EL (cell line): ENCODE measurements around the gene ME3.
"Not testable (repeated sequence)": the region's sequence is repeated elsewhere in the genome, so short reads cannot be mapped to it uniquely, and the experiment has no call there.

Experiments
- DNase-seq: peaks from one replicate; pipeline ENCODE4 v3.0.0-alpha.2; 2016

Gene ME3

GRCh38 chr11:86551288-86552092 lies 120.9 kb downstream of the ME3 start:
- DNase-seq = peak; percentile 96

DNA sequence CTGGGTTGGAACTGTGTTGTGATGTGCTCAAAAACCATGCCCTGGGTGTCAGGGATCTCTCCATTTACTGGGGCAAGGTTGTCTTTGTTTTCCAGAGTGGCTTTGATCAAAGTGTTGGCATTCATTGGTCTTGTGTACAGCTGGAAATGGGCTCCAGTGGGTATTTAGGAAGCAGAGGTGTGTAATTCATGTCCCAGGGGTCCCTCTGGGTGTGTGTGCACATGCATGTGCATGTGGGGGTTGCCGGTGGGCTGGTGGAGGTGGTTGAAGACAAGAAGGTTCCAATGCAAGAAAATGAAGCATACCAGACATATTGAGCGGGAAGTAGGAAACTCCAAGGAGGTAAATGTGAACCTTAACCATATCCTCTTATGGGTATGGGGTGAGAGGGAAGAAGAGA lies 121.7 kb downstream of the ME3 start:
- no peak for DNase-seq

GRCh38 chr11:86548271-86548917 lies 124.0 kb downstream of the ME3 start:
- DNase-seq = peak; percentile 32

DNA sequence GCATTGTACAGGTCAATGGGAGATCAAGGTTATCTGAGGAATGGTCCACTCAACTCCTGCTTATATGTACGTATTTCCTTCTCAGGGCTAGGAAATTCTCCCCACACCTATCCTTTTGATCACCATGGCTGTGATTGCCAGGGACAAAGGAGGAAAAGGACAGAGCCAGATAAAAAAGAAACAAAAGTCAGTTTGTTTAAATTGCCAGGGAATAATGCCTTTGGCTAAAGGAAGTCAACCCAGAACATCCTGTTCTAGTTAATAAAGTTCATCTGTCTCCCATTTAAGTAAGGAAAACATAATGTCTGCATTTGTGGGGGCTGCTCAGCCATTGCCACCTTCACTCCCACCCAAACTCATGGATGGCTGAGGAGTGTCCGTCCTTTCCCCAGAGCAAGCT lies 124.7 kb downstream of the ME3 start:
- no peak for DNase-seq

DNA sequence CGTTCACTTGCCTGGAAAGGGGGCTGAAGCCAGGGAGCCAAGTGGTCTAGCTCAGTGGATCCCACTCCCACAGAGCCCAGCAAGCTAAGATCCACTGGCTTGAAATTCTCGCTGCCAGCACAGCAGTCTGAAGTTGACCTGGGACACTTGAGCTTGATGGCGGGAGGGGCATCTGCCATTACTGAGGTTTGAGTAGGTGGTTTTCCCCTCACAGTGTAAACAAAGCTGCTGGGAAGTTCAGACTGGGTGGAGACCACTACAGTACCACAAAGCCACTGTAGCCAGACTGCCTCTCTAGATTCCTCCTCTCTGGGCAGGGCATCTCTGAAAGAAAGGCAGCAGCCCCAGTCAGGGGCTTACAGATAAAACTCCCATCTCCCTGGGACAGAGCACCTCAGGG lies 131.1 kb downstream of the ME3 start:
- DNase-seq = not testable (repeated sequence)

GRCh38 chr11:86538223-86538548 lies 134.2 kb downstream of the ME3 start:
- DNase-seq = no peak

GRCh38 chr11:86537541-86538222 lies 134.7 kb downstream of the ME3 start:
- DNase-seq = no peak

DNA sequence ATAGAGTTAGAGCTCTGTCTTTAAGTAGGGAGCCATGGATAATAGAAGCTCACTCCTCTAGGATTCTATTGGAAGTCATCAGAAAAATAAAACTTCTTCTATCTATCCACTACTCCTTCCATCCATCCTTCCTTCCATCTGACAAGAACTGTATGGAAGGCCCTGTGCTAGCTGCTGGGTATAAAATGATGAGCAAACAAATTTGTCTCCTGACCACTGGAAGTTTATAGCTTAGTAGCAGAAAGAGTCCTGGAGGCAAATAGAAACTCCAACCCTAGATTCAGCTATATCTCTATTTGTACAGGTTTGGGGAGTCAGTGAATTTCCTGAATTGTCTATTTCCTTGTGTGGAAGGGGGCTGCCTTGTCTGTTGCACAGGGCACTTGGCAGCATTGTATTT lies 136.6 kb downstream of the ME3 start:
- DNase-seq = no peak

DNA sequence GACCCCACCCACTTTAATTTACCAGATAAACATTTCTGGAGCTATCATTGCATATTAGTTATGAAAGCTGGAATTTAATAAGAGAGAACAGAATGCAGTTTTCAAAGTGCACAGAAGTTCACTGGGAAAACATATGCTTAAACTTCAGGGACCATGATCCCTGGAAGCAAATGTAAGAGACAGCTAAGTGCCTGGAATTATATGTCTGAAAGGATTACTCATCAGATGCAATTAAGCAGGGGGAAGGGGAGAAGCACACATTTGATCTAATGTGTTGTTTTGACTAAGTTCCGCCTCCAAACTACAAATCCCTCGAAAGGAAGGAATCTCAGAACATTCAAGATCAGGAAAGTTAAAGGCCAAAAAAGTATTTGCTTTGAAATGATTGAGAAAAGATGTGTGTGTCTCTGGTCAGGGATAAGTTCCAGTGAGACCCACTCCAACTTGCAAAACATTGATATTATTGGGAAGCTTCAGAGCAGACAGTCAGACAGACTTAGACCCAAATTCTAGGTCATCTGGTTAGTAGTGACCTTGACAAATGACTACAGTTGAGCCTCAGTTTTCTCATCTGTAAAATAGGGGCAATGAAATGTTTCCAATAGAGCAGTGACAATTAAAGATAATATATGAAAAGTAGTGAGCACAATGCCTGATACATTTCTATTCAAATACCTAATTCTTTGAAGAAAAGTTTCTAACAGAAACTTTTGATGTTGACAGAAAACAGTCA lies 147.6 kb downstream of the ME3 start:
- DNase-seq = peak; percentile 71

GRCh38 chr11:86523738-86524619 lies 148.4 kb downstream of the ME3 start:
- DNase-seq = peak; percentile 97

DNA sequence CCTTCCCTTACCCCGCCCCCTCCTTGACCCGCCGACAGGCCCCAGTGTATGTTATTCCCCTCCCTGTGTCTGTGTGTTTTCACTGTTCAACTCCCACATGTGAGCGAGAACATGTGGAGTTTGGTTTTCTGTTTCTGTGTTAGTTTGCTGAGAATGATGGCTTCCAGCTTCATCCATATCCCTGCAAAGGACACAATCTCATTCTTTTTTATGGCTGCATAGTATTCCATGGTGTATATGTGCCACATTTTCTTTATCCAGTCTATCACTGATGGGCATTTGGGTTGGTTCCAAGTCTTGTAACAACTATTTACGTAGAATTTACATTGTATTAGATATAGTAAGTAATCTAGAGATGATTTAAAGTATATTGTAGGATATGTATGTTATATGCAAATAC lies 149.9 kb downstream of the ME3 start:
- DNase-seq = not testable (repeated sequence)

DNA sequence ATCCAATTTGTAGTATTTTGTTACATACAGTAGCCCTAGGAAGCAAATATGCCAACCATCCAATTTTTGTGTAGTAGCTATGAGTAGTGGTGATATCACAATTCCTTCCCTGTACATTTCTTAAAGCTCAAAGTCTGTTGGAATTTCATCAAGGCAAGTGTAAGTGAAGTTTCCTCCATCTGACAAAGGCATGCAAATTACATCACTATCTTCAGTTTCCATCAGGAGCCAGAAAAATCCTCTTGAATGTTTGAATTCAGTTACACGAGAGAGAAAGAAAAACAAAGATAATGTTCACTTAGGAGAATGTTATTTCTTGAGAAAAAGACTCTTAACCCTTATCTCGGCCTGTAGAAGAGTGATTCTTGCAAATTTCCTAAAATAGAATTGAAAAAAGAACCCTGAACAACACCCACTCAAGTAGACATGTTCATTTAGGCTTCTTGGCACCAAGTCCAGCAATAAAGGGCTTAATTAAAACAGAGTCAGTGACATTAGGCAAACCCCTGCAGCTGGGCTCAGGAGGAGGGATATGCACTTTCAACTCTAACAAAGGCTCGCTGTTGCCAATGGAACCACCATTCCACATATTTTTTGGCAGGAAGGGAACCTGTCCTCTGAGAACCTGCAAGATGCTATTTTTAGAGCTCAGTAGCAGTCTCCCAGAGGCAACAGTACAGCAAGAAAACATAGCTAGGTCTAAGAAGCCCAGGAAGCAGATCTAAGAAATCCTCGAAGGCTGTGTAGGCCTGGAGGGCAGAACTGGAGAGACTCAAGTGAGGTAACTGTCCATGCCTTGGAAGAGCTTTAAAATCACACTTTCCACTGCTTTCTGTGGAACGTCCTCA lies 153.1 kb downstream of the ME3 start:
- peak; percentile 86 for DNase-seq

- no peak for DNase-seq
Measured at GRCh38 chr11:86518211-86518610, 154.2 kb downstream of the ME3 start.

- DNase-seq = peak; percentile 58
Measured at GRCh38 chr11:86517557-86517956, 154.9 kb downstream of the ME3 start.

DNA sequence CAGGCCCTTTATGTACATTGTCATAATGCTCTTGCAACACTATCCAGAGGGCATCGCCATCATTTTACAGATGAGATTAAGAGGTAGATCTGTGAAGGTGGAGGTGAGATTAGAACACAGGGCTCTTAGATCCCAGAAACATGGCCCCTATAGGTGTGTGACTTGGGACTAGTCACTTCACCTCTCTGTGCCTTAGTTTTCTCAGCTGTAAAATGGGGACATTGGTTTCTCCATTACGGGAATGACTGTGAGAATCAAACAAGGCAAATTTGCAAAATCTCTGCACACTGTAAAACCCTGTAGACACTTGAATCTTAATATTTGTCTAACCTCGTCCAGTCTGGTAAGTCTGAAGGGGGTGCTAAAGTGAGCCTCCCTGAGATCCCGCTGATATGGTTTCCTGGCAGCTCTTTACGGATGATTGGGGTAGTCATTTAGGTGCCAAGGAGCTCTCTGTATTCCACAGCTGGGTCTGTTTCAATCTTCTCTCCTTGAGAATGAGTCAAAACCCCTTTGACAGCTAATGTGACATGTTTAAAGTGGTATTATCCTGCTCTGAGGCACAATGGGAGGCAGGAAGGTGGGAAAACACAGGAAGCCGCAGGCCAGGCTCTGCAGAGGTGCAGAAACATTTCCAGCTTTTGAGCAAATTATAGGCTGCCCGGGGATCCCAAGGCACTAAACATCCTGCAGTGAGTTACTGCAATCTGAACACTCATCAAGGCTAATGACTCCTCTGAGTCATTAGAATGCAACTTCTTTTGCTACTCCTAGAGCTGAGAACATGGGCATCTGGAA lies 156.9 kb downstream of the ME3 start:
- peak; percentile 89 for DNase-seq

DNA sequence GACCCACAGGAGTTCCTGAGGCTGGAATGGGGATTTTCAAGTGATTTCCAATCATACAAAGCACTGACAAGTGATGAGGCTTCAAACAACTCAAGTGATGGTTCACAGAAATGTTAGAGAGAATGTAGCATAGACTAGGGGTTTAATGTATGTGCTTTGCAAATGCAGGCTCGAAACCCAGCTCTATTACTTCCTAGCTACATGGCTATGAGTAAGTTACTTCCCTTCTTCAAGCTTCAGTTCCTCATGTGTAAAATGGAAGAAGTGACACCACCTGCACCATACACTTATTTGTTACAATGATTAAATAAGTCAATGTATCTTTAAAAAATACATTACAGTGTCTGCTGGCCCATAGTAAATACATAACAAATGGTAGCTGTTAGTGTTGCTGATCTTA lies 158.0 kb downstream of the ME3 start:
- DNase-seq = no peak

- DNase-seq = peak; percentile 33
Measured at GRCh38 chr11:86513746-86514373, 158.6 kb downstream of the ME3 start.

DNA sequence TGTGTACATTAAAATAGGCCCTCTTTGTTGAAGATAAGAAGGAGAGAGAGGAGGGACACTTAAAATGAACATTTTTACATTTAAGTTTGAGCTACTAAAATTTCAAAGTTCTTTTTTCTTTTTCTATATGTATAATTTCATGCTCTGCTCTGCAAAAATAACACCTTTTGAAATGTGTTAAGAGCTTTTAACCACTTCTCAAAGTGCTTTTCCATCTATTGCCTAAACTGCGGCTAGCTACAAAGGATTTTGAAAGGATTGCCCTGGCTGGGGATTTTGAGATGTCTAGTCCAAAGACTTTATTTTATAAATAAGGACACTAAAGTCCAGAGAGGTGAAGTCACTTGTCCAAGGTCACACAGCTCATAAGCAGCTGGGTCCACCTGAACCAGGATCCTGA lies 159.3 kb downstream of the ME3 start:
- DNase-seq = no peak

DNA sequence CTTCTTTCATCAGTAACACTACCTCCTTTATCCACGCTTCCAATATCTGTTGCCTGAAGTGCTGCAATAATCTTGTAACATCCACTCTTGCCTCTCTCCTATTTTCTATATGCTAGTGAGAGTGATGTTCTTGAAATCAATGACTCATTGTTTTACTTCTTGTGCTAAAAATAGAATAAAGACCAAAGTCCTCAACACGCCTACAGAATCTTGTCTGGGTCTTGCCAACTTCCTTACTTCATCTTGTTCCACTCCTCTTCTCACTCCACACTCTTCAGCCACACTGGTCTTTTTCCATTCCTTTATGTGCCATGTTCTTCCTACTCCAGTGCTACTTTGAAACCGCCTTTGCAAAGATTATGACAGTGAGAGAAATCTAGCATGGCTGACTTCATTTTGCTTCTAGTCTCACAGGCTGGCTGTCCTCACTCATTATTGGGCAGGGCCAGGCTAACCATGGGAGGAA lies 161.3 kb downstream of the ME3 start:
- DNase-seq = peak; percentile 46

DNA sequence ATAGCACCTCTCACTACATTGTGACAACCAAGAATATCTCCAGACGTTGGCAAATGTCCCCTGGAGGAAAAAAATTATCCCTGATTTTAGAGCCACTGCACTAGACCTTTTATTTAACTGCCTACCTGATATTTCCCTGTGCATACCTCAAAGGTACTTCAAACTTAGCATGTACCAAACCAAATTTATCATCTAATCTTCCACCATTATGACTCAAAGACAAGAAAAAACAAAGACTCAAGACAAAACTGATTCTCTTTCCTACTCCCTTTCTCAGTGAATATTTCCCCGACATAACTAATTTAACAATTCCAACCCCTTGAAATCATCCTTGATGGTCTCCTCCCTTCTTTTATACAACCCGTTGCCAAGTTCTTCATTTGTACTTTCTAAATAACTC lies 161.7 kb downstream of the ME3 start:
- no peak for DNase-seq
